Brain microvascular endothelial cell (primary cell): Measurements from ENCODE around the gene MUCL3.
"Not testable (repeated sequence)": the region's sequence is repeated elsewhere in the genome, so short reads cannot be mapped to it uniquely, and the experiment has no call there.

Experiments used
- DNase-seq: peaks from one replicate; pipeline ENCODE4 v3.0.0-alpha.2; 2020
- H3K27ac ChIP-seq: fragments of 250-450 bp; sonication (Bioruptor Pico); 2 replicates; pipeline ENCODE4 v1.5.1; 2020; ENCODE audit warnings: mild to moderate bottlenecking, moderate library complexity
- H3K27me3 ChIP-seq: fragments of 250-450 bp; sonication (Bioruptor Pico); replicated peaks from 2 replicates; pipeline ENCODE4 v1.5.1; 2020; ENCODE audit warnings: mild to moderate bottlenecking
- H3K36me3 ChIP-seq: fragments of 250-450 bp; sonication (Bioruptor Pico); replicated peaks from 2 replicates; pipeline ENCODE4 v1.5.1; 2020; ENCODE audit warnings: mild to moderate bottlenecking
- H3K4me3 ChIP-seq: 2 replicates; pipeline ENCODE4 v1.5.1; 2011; ENCODE audit warnings: low read depth, mild to moderate bottlenecking, control low read depth, low read length, moderate library complexity
- CTCF ChIP-seq: IDR thresholded peaks from 2 replicates; pipeline ENCODE4 v1.5.1; 2011; ENCODE audit warnings: low read depth, mild to moderate bottlenecking, moderate library complexity, low read length, control low read depth, inconsistent platforms; ENCODE audit errors: missing control alignments
- in situ Hi-C: cut with HindIII; loops from 2 replicates; pipeline ENCODE4 v1.10.0; 2017; ENCODE audit warnings: low sequenced_read_pairs, low pct_ligation_motif_present

Gene MUCL3

GRCh38 chr6:30926644-30927043 is 14.1 kb upstream of the MUCL3 start:
- Histone ChIP-seq H3K36me3 (peaks cover 24% of the 10 kb centered on the region), H3K27me3 (no peaks in the 10 kb centered on the region), H3K4me3 (no peak overlapping the region), H3K27ac (no peak overlapping the region)
- DNase-seq = no peak
- TF ChIP-seq CTCF = no peak
- in situ Hi-C loops = no loop called here

GRCh38 chr6:30927080-30927479 is 13.7 kb upstream of the MUCL3 start:
- H3K36me3 ChIP-seq = peaks cover 19% of the 10 kb centered on the region
- H3K27me3 ChIP-seq, H3K4me3 ChIP-seq, H3K27ac ChIP-seq, in situ Hi-C loops, DNase-seq: not testable (repeated sequence)

- H3K36me3 ChIP-seq = peaks cover 7% of the 10 kb centered on the region
- H3K27ac ChIP-seq = no peak overlapping the region
- no peak overlapping the region for H3K4me3 ChIP-seq
- no peak for DNase-seq
- no peaks in the 10 kb centered on the region for H3K27me3 ChIP-seq
- in situ Hi-C loops = no loop called here
- no peak for TF ChIP-seq CTCF
Observed at GRCh38 chr6:30928677-30929076, 12.1 kb upstream of the MUCL3 start.

- Histone ChIP-seq H3K27ac (no peak overlapping the region), H3K27me3 (no peaks in the 10 kb centered on the region), H3K4me3 (no peak overlapping the region), H3K36me3 (peaks cover 7% of the 10 kb centered on the region)
- in situ Hi-C loops = no loop called here
- DNase-seq = no peak
- no peak for TF ChIP-seq CTCF
Observed at GRCh38 chr6:30930506-30930905, 10.3 kb upstream of the MUCL3 start.

GRCh38 chr6:30931272-30931671 is 9.5 kb upstream of the MUCL3 start:
- Histone ChIP-seq H3K4me3 (no peak overlapping the region), H3K36me3 (no peaks in the 10 kb centered on the region), H3K27ac (no peak overlapping the region), H3K27me3 (no peaks in the 10 kb centered on the region)
- TF ChIP-seq CTCF = no peak
- in situ Hi-C loops = no loop called here
- DNase-seq = no peak

GRCh38 chr6:30931969-30932645 is 8.7 kb upstream of the MUCL3 start, which contains the start of gene SFTA2:
TSS of gene SFTA2 (minus strand) at chr6:30932170. CDS start at chr6:30932096, 74 bp downstream.
- in situ Hi-C loops = no loop called here
- H3K27ac ChIP-seq = no peak within 1 kb of the TSS
- TF ChIP-seq CTCF = no peak
- H3K36me3 ChIP-seq = no peaks in the 10 kb centered on the region
- no peak for DNase-seq
- peaks cover 3% of the 10 kb centered on the region for H3K27me3 ChIP-seq
- H3K4me3 ChIP-seq = no peak within 1 kb of the TSS
